ENCODE data around the gene UBR2. TPM values are rescaled to one million over a fixed set of nuclear protein-coding genes. Genes with fewer than 3 reads are reported as not detected.
A peak's percentile ranks its signal among the peaks of the same experiment; 100 is the strongest.

The UBR2 gene
- total and polyA plus RNA-seq, 2 of the 13 experiments (the other 11 are each of a cell fraction or from before 2014, with no cell fraction given): 17.6 to 29.3 TPM

- TF ChIP-seq ZBTB40 (IDR thresholded peaks at IDR 0.05) (no peak), ZBTB40 (CRISPR knock-in tag; IDR thresholded peaks at IDR 0.05) (no peak), RFXAP (CRISPR knock-in tag; IDR thresholded peaks at IDR 0.05; ENCODE audit: borderline replicate concordance) (no peak), E2F5 (CRISPR knock-in tag; conservative IDR thresholded peaks at IDR 0.05) (no peak), ZNF780A (CRISPR knock-in tag; IDR thresholded peaks at IDR 0.05) (no peak), ZBTB1 (CRISPR knock-in tag; IDR thresholded peaks at IDR 0.05; ENCODE audit: borderline replicate concordance) (no peak), JUN (CRISPR knock-in tag; IDR thresholded peaks at IDR 0.05) (0 out of 2 replicates have a peak, but pooled peaks have one; percentile 17), TEF (CRISPR knock-in tag; IDR thresholded peaks at IDR 0.05) (no peak), POLR2AphosphoS5 (IDR thresholded peaks at IDR 0.05; ENCODE audit: low read depth, low read length) (no peak), PHF20 (CRISPR knock-in tag; IDR thresholded peaks at IDR 0.05) (no peak), ZNF574 (CRISPR knock-in tag; IDR thresholded peaks at IDR 0.05) (no peak), BCL3 (CRISPR knock-in tag; IDR thresholded peaks at IDR 0.05) (no peak), ZGPAT (CRISPR knock-in tag; IDR thresholded peaks at IDR 0.05) (no peak)
These were observed 162.8 kb downstream of the UBR2 start (continued) for GRCh38 chr6:42726485-42727086.
